Measurements from ENCODE around the gene RPS21. TPM values are rescaled to one million over a fixed set of nuclear protein-coding genes. Genes with fewer than 3 reads are reported as not detected.

Gene RPS21
- total and polyA plus RNA-seq, 9 of the 15 experiments (the other 6 are each of a cell fraction or from before 2014, with no cell fraction given) = 1,380 to 5,647 (median 3,091) TPM

- peaks cover 25 to 84% of the 10 kb centered on the region in 2 experiments for H3K27me3 ChIP-seq (ENCODE audit: control insufficient read depth in 2 of 2, insufficient read depth in 2 of 2, low read length in 2 of 2)
- no peak overlapping the region for H3K4me2 ChIP-seq (ENCODE audit: insufficient read depth, low read length)
- H3K79me2 ChIP-seq (ENCODE audit: control insufficient read depth, insufficient read depth, low read length) = no peaks in the 10 kb centered on the region
- no TSS peak for BruUV-seq (replicated peaks)
- ATAC-seq (no peak), FAIRE-seq (no peak), DNase-seq (ENCODE audit: extremely low read depth in 1 of 4, low spot score in 3 of 4) (no peak)
- H3K4me1 ChIP-seq (replicated peaks in 1 of 2; ENCODE audit: control insufficient read depth in 2 of 2, insufficient read depth in 2 of 2, low read length in 2 of 2) = peaks cover 0 to 48% of the 10 kb centered on the region in 2 experiments; a peak in 2 of 5 replicates
- intact Hi-C loops (cut with micrococcal nuclease) (no loop called here), in situ Hi-C loops (cut with MboI) (no loop called here)
- H2AFZ ChIP-seq (ENCODE audit: low read depth, low read length) = no peak overlapping the region
- ChIA-PET POLR2A (interaction anchor here (0.6 to 1.6 kb wide), 4 partner anchors 15 to 800 kb away, joined by 3 to 6 read pairs (median 3); no protein-coding TSS in a partner anchor), CTCF (ENCODE audit: low intra/inter-chr PET ratio) (no interaction called here)
- 0 out of 2 replicates have a peak, but pooled peaks cover 7% of the 10 kb centered on the region for H4K20me1 ChIP-seq (replicated peaks; ENCODE audit: control insufficient read depth, insufficient read depth, low read length)
- 12% methylated on average over 23 of the region's 23 CpGs for WGBS (ENCODE audit: insufficient coverage, low coverage, missing lambda C conversion rate)
- H3K27ac ChIP-seq (ENCODE audit: extremely low read depth, low read depth, low read length) = no peak overlapping the region
- no peaks in the 10 kb centered on the region for H3K9me1 ChIP-seq (ENCODE audit: control insufficient read depth, insufficient read depth, low read length)
- peak overlapping the region in 1 of 2 experiments; percentile 48; a peak in 1 of 4 replicates for H3K9ac ChIP-seq (ENCODE audit: insufficient read depth in 1 of 2, low read depth in 2 of 2, low read length in 2 of 2)
- H3K9me3 ChIP-seq (replicated peaks; ENCODE audit: control insufficient read depth, insufficient read depth, low read depth, low read length) = no peaks in the 10 kb centered on the region
- no peak overlapping the region for H3K4me3 ChIP-seq
- no peaks in the 10 kb centered on the region for H3K36me3 ChIP-seq (ENCODE audit: control insufficient read depth, insufficient read depth, low read length)
- TF ChIP-seq POLR2AphosphoS2 (IDR thresholded peaks at IDR 0.05; ENCODE audit: low read length) = no peak
- TF ChIP-seq NFATC3 (IDR thresholded peaks at IDR 0.05) = no peak
- TF ChIP-seq STAT5B (CRISPR knock-in tag; IDR thresholded peaks at IDR 0.05) = no peak
- TF ChIP-seq, protein P1, sequence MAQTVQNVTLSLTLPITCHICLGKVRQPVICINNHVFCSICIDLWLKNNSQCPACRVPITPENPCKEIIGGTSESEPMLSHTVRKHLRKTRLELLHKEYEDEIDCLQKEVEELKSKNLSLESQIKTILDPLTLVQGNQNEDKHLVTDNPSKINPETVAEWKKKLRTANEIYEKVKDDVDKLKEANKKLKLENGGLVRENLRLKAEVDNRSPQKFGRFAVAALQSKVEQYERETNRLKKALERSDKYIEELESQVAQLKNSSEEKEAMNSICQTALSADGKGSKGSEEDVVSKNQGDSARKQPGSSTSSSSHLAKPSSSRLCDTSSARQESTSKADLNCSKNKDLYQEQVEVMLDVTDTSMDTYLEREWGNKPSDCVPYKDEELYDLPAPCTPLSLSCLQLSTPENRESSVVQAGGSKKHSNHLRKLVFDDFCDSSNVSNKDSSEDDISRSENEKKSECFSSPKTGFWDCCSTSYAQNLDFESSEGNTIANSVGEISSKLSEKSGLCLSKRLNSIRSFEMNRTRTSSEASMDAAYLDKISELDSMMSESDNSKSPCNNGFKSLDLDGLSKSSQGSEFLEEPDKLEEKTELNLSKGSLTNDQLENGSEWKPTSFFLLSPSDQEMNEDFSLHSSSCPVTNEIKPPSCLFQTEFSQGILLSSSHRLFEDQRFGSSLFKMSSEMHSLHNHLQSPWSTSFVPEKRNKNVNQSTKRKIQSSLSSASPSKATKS (CRISPR knock-in tag; IDR thresholded peaks at IDR 0.05) = no peak
- no peak for TF ChIP-seq MTA2 (IDR thresholded peaks at IDR 0.05; ENCODE audit: low read depth)
- TF ChIP-seq CGGBP1 (CRISPR knock-in tag; IDR thresholded peaks at IDR 0.05) = no peak
- TF ChIP-seq DPF2 (IDR thresholded peaks at IDR 0.05) = no peak
- no peak for TF ChIP-seq ZNF586 (CRISPR knock-in tag; conservative IDR thresholded peaks at IDR 0.05)
- no peak for TF ChIP-seq SMARCE1 (IDR thresholded peaks at IDR 0.05)
- TF ChIP-seq CBX1 (IDR thresholded peaks at IDR 0.05; ENCODE audit: low read depth) = no peak
- no peak for TF ChIP-seq ZEB2 (IDR thresholded peaks at IDR 0.05)
- no peak for TF ChIP-seq HDAC1 (IDR thresholded peaks at IDR 0.05)
- TF ChIP-seq, protein P2, sequence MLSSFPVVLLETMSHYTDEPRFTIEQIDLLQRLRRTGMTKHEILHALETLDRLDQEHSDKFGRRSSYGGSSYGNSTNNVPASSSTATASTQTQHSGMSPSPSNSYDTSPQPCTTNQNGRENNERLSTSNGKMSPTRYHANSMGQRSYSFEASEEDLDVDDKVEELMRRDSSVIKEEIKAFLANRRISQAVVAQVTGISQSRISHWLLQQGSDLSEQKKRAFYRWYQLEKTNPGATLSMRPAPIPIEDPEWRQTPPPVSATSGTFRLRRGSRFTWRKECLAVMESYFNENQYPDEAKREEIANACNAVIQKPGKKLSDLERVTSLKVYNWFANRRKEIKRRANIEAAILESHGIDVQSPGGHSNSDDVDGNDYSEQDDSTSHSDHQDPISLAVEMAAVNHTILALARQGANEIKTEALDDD (IDR thresholded peaks at IDR 0.05) = no peak
- TF ChIP-seq NRF1 (conservative IDR thresholded peaks at IDR 0.05 in 1 of 2, IDR thresholded peaks at IDR 0.05 in 1 of 2) = no peak
- TF ChIP-seq NR4A1 (CRISPR knock-in tag; IDR thresholded peaks at IDR 0.05) = no peak
- no peak for TF ChIP-seq NR4A1 (tag; IDR thresholded peaks at IDR 0.05)
Observed at GRCh38 chr20:62429455-62430310, 42.8 kb downstream of the RPS21 start.
